Neural cell (in vitro differentiated cells): ENCODE data around the gene SFXN1.

ENCODE experiments used
- EP300 ChIP-seq: fragments of 450-650 bp; conservative IDR thresholded peaks from 2 replicates; pipeline ENCODE4 v1.6.1; 2014; ENCODE audit warnings: antibody characterized with exemption, mild to moderate bottlenecking, moderate library complexity; ENCODE audit not compliant: poor library complexity, severe bottlenecking
- EZH2 ChIP-seq: fragments of 200-600, 300-800 bp; shearing (Covaris generic), sonication (generic); IDR thresholded peaks from 2 replicates; pipeline ENCODE4 v1.6.1; 2014; ENCODE audit warnings: antibody characterized with exemption, low read length, borderline replicate concordance, mild to moderate bottlenecking; ENCODE audit not compliant: insufficient read depth, poor library complexity, severe bottlenecking
- MXI1 ChIP-seq: fragments of 450-650 bp; conservative IDR thresholded peaks from 2 replicates; pipeline ENCODE4 v1.6.1; 2014; ENCODE audit warnings: antibody characterized with exemption, mild to moderate bottlenecking; ENCODE audit not compliant: poor library complexity, severe bottlenecking
- POLR2AphosphoS5 ChIP-seq: IDR thresholded peaks from 2 replicates; pipeline ENCODE4 v1.6.1; 2012
- RAD21 ChIP-seq: fragments of 450-650 bp; conservative IDR thresholded peaks from 2 replicates; pipeline ENCODE4 v1.6.1; 2014; ENCODE audit warnings: antibody characterized with exemption, mild to moderate bottlenecking, moderate library complexity
- SMC3 ChIP-seq: fragments of 450-650 bp; conservative IDR thresholded peaks from 2 replicates; pipeline ENCODE4 v1.6.1; 2014; ENCODE audit warnings: antibody characterized with exemption, mild to moderate bottlenecking, moderate library complexity; ENCODE audit not compliant: poor library complexity
- TAF1 ChIP-seq: IDR thresholded peaks from 2 replicates; pipeline ENCODE4 v1.6.1; 2012; ENCODE audit warnings: low read depth
- TF ChIP-seq, protein P1 (sequence below): fragments of 450-650 bp; IDR thresholded peaks from 2 replicates; pipeline ENCODE4 v1.5.1; 2014; ENCODE audit warnings: antibody characterized with exemption, mild to moderate bottlenecking, moderate library complexity; ENCODE audit not compliant: poor library complexity, severe bottlenecking
- TF ChIP-seq, protein P2 (sequence below): IDR thresholded peaks from 2 replicates; pipeline ENCODE4 v1.6.1; 2012; ENCODE audit warnings: borderline replicate concordance

DNA sequence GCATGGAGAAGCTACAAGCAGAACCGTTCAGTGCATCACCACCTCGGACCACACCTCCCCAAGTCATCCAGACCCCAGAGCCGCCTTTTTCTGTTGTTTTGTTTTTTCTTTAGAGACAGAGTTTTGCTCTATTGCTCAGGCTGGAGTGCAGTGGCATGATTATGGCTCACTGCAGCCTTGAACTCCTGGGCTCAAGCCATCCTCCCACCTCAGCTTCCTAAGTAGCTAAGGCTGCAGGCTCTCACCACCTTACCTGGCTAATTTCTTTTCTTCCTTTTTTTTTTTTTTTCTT, 13.5 kb upstream of the SFXN1 start:
- TF ChIP-seq, protein P1, sequence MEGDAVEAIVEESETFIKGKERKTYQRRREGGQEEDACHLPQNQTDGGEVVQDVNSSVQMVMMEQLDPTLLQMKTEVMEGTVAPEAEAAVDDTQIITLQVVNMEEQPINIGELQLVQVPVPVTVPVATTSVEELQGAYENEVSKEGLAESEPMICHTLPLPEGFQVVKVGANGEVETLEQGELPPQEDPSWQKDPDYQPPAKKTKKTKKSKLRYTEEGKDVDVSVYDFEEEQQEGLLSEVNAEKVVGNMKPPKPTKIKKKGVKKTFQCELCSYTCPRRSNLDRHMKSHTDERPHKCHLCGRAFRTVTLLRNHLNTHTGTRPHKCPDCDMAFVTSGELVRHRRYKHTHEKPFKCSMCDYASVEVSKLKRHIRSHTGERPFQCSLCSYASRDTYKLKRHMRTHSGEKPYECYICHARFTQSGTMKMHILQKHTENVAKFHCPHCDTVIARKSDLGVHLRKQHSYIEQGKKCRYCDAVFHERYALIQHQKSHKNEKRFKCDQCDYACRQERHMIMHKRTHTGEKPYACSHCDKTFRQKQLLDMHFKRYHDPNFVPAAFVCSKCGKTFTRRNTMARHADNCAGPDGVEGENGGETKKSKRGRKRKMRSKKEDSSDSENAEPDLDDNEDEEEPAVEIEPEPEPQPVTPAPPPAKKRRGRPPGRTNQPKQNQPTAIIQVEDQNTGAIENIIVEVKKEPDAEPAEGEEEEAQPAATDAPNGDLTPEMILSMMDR, result peak; percentile 44
- TF ChIP-seq POLR2AphosphoS5 (no peak), EZH2 (no peak), RAD21 (no peak), EP300 (no peak), SMC3 (no peak), MXI1 (no peak), TAF1 (no peak)
- TF ChIP-seq, protein P2, sequence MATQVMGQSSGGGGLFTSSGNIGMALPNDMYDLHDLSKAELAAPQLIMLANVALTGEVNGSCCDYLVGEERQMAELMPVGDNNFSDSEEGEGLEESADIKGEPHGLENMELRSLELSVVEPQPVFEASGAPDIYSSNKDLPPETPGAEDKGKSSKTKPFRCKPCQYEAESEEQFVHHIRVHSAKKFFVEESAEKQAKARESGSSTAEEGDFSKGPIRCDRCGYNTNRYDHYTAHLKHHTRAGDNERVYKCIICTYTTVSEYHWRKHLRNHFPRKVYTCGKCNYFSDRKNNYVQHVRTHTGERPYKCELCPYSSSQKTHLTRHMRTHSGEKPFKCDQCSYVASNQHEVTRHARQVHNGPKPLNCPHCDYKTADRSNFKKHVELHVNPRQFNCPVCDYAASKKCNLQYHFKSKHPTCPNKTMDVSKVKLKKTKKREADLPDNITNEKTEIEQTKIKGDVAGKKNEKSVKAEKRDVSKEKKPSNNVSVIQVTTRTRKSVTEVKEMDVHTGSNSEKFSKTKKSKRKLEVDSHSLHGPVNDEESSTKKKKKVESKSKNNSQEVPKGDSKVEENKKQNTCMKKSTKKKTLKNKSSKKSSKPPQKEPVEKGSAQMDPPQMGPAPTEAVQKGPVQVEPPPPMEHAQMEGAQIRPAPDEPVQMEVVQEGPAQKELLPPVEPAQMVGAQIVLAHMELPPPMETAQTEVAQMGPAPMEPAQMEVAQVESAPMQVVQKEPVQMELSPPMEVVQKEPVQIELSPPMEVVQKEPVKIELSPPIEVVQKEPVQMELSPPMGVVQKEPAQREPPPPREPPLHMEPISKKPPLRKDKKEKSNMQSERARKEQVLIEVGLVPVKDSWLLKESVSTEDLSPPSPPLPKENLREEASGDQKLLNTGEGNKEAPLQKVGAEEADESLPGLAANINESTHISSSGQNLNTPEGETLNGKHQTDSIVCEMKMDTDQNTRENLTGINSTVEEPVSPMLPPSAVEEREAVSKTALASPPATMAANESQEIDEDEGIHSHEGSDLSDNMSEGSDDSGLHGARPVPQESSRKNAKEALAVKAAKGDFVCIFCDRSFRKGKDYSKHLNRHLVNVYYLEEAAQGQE, result no peak
